Measurements from ENCODE around the gene BORCS8.

The BORCS8 gene

GRCh38 chr19:19213426-19214158 is 21.6 kb upstream of the BORCS8 start:
- no peak for DNase-seq

GRCh38 chr19:19212916-19213315 is 21.0 kb upstream of the BORCS8 start:
- no peak for DNase-seq

- DNase-seq, result no peak
Observed at GRCh38 chr19:19211499-19212420, 19.8 kb upstream of the BORCS8 start, which contains the start of gene NCAN. Gene NCAN, plus strand, starts transcription at chr19:19211958. Its CDS starts 4,996 bp downstream, at chr19:19216954.

GRCh38 chr19:19209372-19209771 is 17.4 kb upstream of the BORCS8 start:
- DNase-seq, result no peak

- DNase-seq, result no peak
Observed at GRCh38 chr19:19207637-19208572, 16.0 kb upstream of the BORCS8 start.

GRCh38 chr19:19206938-19207337 is 15.0 kb upstream of the BORCS8 start:
- DNase-seq, result no peak

GRCh38 chr19:19205416-19206410 is 13.8 kb upstream of the BORCS8 start:
- no peak for DNase-seq

- no peak for DNase-seq
Observed at GRCh38 chr19:19204181-19204580, 12.2 kb upstream of the BORCS8 start.

GRCh38 chr19:19203012-19203856 is 11.3 kb upstream of the BORCS8 start, which contains the start of gene NR2C2AP:
Gene NR2C2AP, minus strand, starts transcription at chr19:19203414. Its CDS starts 354 bp downstream, at chr19:19203060.
- DNase-seq, result peak; percentile 95

GRCh38 chr19:19202707-19203011 is 10.7 kb upstream of the BORCS8 start:
- peak; percentile 13 for DNase-seq

- no peak for DNase-seq
Observed at GRCh38 chr19:19201697-19202630, 10.0 kb upstream of the BORCS8 start.

GRCh38 chr19:19193926-19194325 is 2.0 kb upstream of the BORCS8 start:
- no peak for DNase-seq

GRCh38 chr19:19192910-19193423 is 1.0 kb upstream of the BORCS8 start:
- no peak for DNase-seq

- no peak for DNase-seq
Observed at GRCh38 chr19:19191768-19192077, 229 bp downstream of the BORCS8 start.

- no peak for DNase-seq
Observed at GRCh38 chr19:19186742-19187141, 5.2 kb downstream of the BORCS8 start.

GRCh38 chr19:19185853-19186740 is 5.9 kb downstream of the BORCS8 start:
- DNase-seq, result peak; percentile 73

- no peak for DNase-seq
Observed at GRCh38 chr19:19181488-19181998, 10.4 kb downstream of the BORCS8 start.
